Left ventricle myocardium inferior (tissue), 1 donor: ENCODE results near the gene BAG1. TPM values are rescaled to one million over a fixed set of nuclear protein-coding genes. Genes with fewer than 3 reads are reported as not detected.

ENCODE experiments used
- DNase-seq: peaks from one replicate; pipeline ENCODE4 v3.0.0-alpha.2; 2020
- H3K27ac ChIP-seq: fragments of 200-600 bp; replicated peaks from 2 replicates; pipeline ENCODE4 v1.8.0; 2021
- H3K27me3 ChIP-seq: fragments of 200-600 bp; 2 replicates; pipeline ENCODE4 v1.8.0; 2021; ENCODE audit warnings: low read depth
- H3K36me3 ChIP-seq: fragments of 200-600 bp; 2 replicates; pipeline ENCODE4 v1.8.0; 2021
- H3K4me1 ChIP-seq: fragments of 200-600 bp; 2 replicates; pipeline ENCODE4 v1.8.0; 2021
- H3K4me3 ChIP-seq: fragments of 200-600 bp; 2 replicates; pipeline ENCODE4 v1.8.0; 2021; ENCODE audit warnings: mild to moderate bottlenecking, moderate library complexity
- H3K9me3 ChIP-seq: fragments of 200-600 bp; replicated peaks from 2 replicates; pipeline ENCODE4 v1.8.0; 2021
- intact Hi-C: fragments of 100-400 bp; cut with micrococcal nuclease; formaldehyde crosslinking; loops from one replicate; pipeline ENCODE4 v1.11.0; 2022
- total RNA-seq: library from RNA; stranded (reverse); fragmentation: NEBNext Ultra II Directional; extraction: Animal tissue kit (Norgen Biotek cat#: 25700); gene quantifications from one replicate; pipeline ENCODE4 v1.2.1, GENCODE V29; 2021
- TF ChIP-seq, protein P1 (sequence below): fragments of 200-600 bp; IDR thresholded peaks from 2 replicates; pipeline ENCODE4 v1.8.0; 2021; ENCODE audit warnings: antibody characterized with exemption, mild to moderate bottlenecking, borderline replicate concordance
- donor health status: DM: no; HTN: yes; CAD: no; lungs with severe emphysema.

Gene BAG1
- total RNA-seq, 1 donor from 2014 or later = 138 TPM

DNA sequence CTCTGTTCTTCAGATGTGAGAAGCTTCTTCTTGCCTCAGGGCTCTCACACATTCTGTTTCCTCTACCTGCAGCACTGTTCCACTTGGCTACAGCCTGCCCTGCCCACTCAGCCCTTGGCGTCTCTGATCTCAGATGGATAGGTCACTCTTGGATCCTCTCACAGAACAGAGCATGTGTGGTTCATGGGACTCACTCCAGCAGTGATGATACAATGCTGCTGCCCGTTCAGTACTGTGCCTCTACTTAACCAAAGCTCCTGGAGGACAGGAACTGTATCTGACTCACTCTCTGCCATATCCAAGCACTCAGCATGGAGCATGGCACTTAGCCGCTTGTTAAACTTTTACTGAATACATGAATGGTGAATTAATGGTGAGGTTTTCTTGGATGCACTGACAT is 27.9 kb downstream of the BAG1 start:
- H3K36me3 ChIP-seq = no peaks in the 10 kb centered on the region
- intact Hi-C loops = no loop called here
- TF ChIP-seq, protein P1, sequence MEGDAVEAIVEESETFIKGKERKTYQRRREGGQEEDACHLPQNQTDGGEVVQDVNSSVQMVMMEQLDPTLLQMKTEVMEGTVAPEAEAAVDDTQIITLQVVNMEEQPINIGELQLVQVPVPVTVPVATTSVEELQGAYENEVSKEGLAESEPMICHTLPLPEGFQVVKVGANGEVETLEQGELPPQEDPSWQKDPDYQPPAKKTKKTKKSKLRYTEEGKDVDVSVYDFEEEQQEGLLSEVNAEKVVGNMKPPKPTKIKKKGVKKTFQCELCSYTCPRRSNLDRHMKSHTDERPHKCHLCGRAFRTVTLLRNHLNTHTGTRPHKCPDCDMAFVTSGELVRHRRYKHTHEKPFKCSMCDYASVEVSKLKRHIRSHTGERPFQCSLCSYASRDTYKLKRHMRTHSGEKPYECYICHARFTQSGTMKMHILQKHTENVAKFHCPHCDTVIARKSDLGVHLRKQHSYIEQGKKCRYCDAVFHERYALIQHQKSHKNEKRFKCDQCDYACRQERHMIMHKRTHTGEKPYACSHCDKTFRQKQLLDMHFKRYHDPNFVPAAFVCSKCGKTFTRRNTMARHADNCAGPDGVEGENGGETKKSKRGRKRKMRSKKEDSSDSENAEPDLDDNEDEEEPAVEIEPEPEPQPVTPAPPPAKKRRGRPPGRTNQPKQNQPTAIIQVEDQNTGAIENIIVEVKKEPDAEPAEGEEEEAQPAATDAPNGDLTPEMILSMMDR = no peak
- no peak for DNase-seq
- H3K27me3 ChIP-seq = peaks cover 4% of the 10 kb centered on the region
- H3K4me1 ChIP-seq = peaks cover 14% of the 10 kb centered on the region
- no peaks in the 10 kb centered on the region for H3K9me3 ChIP-seq
- no peak overlapping the region for H3K27ac ChIP-seq
- H3K4me3 ChIP-seq = no peak overlapping the region

DNA sequence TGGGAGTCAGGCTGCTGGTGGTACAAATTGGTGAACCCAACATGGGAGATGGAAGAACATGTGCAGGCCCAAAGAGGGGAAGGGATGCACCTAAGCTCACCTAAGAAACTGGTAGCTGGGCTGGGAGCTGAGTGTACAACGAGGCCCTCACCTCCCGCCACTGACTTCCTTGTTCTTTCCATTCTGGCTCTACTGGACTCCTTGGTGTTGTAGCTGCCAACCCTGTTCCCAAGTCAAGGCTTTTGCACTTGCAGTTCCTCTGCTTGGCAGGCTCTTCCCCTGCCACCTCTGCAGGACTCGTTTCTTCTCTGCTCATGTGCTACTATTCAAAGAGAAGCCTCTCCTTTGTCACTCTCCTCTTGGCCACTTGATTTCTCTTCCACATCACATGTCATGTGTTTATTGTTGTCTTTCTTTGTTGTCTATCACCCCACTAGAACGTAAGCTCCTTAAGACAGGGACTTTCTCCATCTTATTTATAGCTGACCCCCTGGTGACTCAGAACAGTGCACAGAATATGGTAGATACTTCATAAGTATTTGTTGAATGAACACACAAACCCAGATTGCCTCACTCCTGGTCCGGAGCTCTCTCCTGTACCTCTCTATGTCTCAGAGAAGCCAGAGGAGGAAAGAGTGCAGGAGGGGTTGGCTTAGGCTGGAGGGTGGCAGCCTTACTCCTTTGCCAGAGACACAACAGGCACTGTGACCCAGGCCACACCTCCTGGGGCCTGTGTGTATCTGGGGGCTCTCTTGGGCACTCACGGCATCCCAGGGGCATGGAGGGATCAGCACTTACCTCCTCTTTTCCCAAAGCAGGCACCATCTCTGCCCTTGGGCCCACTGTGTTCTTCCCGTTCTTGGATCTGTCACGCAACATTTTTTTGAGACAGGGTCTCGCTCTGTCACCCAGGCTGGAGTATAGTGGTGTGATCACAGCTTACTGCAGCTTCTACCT is 29.7 kb downstream of the BAG1 start:
- DNase-seq = no peak
- H3K36me3 ChIP-seq = no peaks in the 10 kb centered on the region
- H3K9me3 ChIP-seq = no peaks in the 10 kb centered on the region
- intact Hi-C loops = no loop called here
- no peak overlapping the region for H3K4me3 ChIP-seq
- peaks cover 4% of the 10 kb centered on the region for H3K27me3 ChIP-seq
- peaks cover 6% of the 10 kb centered on the region for H3K4me1 ChIP-seq
- H3K27ac ChIP-seq = no peak overlapping the region
- TF ChIP-seq, protein P1 = no peak

DNA sequence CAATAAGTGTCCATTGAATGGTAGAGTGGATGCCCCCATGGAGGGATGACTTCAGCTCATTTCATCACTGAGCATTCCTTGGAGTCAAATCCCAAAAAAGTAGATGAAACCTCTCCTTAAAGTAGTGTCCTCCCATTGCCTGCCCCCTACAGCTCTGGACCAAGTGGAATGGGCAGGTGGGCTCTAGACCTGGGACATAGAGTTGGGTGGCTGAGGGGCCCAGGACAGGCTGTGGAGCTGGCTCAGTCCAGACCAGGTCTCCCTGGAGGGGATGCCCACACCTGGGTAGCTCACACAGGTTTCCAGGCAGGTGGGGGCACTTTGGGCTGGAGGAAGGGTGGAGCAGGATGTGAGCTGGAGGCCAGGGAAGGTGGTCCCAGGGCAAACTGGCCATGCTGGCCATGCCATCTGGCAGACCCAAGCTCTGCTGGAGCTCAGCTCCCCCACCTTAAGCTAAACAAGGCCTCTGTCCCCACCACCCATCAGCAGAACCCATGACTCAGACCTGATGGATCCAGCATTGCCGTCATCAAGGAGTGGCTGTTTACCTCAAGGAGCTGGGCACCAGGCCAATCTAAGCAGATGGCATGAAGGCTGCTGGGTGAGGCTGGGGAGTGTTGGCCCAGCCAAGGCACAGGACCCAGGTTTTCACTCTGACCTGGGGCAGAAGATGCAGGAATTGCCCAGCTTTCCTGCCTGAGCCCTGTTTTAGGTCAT is 30.7 kb downstream of the BAG1 start:
- no peak overlapping the region for H3K27ac ChIP-seq
- no peaks in the 10 kb centered on the region for H3K9me3 ChIP-seq
- intact Hi-C loops = no loop called here
- DNase-seq = no peak
- H3K36me3 ChIP-seq = no peaks in the 10 kb centered on the region
- no peaks in the 10 kb centered on the region for H3K4me1 ChIP-seq
- no peak overlapping the region for H3K4me3 ChIP-seq
- TF ChIP-seq, protein P1 = no peak
- H3K27me3 ChIP-seq = peaks cover 4% of the 10 kb centered on the region

DNA sequence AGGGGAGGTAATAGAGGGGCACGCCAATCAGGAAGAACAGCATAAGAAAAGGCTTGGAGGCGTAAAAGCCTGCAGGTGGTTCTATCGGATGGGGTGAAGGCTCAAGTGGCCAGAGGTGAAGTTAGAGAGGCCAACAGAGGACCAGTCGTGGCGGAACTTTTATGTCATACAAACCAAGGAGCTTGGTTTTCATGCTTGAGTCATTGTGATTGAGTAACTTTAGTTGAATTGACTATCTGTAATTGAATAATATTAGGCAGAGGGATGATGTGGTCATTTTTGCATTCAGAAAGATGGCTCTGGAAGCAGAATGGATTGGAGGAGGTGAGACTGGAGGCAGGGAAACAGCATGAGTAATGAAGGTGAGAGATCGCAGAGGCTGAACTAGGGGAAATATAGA is 31.7 kb downstream of the BAG1 start:
- H3K4me1 ChIP-seq = no peaks in the 10 kb centered on the region
- no peak for DNase-seq
- H3K36me3 ChIP-seq = no peaks in the 10 kb centered on the region
- H3K4me3 ChIP-seq = no peak overlapping the region
- H3K27me3 ChIP-seq = peaks cover 4% of the 10 kb centered on the region
- no peaks in the 10 kb centered on the region for H3K9me3 ChIP-seq
- intact Hi-C loops = no loop called here
- no peak overlapping the region for H3K27ac ChIP-seq
- TF ChIP-seq, protein P1 = no peak

DNA sequence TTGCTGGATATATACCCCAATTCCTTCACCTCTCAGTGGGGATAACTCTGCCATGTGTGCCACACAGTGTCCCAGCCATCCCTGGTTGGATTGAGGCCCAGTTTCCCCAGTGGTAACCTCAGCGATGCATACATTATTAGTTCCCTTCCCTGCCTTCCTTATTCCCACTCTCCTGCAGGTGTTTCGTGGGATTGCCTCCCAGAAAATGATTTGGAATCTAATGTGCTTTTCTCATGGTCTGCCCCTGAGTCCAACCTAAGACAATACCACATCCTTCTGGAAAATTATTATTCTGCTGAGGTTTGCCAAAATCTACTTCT is 32.9 kb downstream of the BAG1 start:
- DNase-seq = no peak
- TF ChIP-seq, protein P1 = no peak
- no peak overlapping the region for H3K27ac ChIP-seq
- H3K9me3 ChIP-seq = no peaks in the 10 kb centered on the region
- no peaks in the 10 kb centered on the region for H3K36me3 ChIP-seq
- H3K4me3 ChIP-seq = no peak overlapping the region
- intact Hi-C loops = no loop called here
- no peaks in the 10 kb centered on the region for H3K4me1 ChIP-seq
- peaks cover 4% of the 10 kb centered on the region for H3K27me3 ChIP-seq
